Colonic mucosa (tissue), 4 donors: ENCODE measurements around the gene ZNF212. TPM values are rescaled to one million over a fixed set of nuclear protein-coding genes. Genes with fewer than 3 reads are reported as not detected.

Experiments
- DNase-seq: peaks from one replicate; pipeline ENCODE4 v3.0.0-alpha.2; 2020
- H3K27ac ChIP-seq: fragments of 200-600 bp; one replicate; pipeline ENCODE4 v1.8.0; 2021
- H3K27me3 ChIP-seq: fragments of 200-600 bp; one replicate; pipeline ENCODE4 v1.8.0; 2021
- H3K36me3 ChIP-seq: fragments of 200-600 bp; one replicate; pipeline ENCODE4 v1.8.0; 2021
- H3K4me1 ChIP-seq: fragments of 200-600 bp; one replicate; pipeline ENCODE4 v1.8.0; 2021; ENCODE audit warnings: mild to moderate bottlenecking
- H3K4me3 ChIP-seq: fragments of 200-600 bp; one replicate; pipeline ENCODE4 v1.8.0; 2021
- H3K9ac ChIP-seq, 2 donors: one replicate each; pipeline ENCODE4 v1.7.0; 2013; ENCODE audit warnings: control low read depth in 2 of 2, low read depth in 2 of 2, low read length in 2 of 2
- H3K9me3 ChIP-seq: fragments of 200-600 bp; one replicate; pipeline ENCODE4 v1.8.0; 2021
- CTCF ChIP-seq: fragments of 200-600 bp; IDR thresholded peaks from one replicate; pipeline ENCODE4 v1.8.0; 2022; ENCODE audit warnings: antibody characterized with exemption, mild to moderate bottlenecking
- intact Hi-C: fragments of 100-400 bp; cut with DNase I; formaldehyde crosslinking; loops from one replicate; pipeline ENCODE4 v1.14.1; 2022
- total RNA-seq, 2 donors: library from RNA; stranded (reverse); fragmentation: NEBNext Ultra II Directional in 1 of 2; extraction: Animal tissue kit (Norgen Biotek cat#: 25700) in 1 of 2; gene quantifications; one replicate each; pipeline ENCODE4 v1.2.1, GENCODE V29; 2021
- donor health status: healthy.
- donor health status: DM: no; HTN: no; CAD: no.
- donor health status: DM: no; HTN: no; CAD: no.

Gene ZNF212
- total RNA-seq, 2 donors from 2014 or later, result 9.8 to 10.4 TPM

- Histone ChIP-seq H3K4me1 (no peaks in the 10 kb centered on the region), H3K9ac (no peak overlapping the region), H3K4me3 (no peak overlapping the region), H3K27me3 (no peaks in the 10 kb centered on the region), H3K9me3 (no peaks in the 10 kb centered on the region), H3K27ac (no peak overlapping the region), H3K36me3 (peaks cover 13% of the 10 kb centered on the region)
- intact Hi-C loops, result no loop called here
- DNase-seq, result no peak
- no peak for TF ChIP-seq CTCF
These were observed 12.9 kb downstream of the ZNF212 start for GRCh38 chr7:149252378-149252777.

- intact Hi-C loops, result no loop called here
- TF ChIP-seq CTCF, result no peak
- Histone ChIP-seq H3K9me3 (no peaks in the 10 kb centered on the region), H3K36me3 (peaks cover 13% of the 10 kb centered on the region), H3K27ac (no peak overlapping the region), H3K27me3 (no peaks in the 10 kb centered on the region), H3K9ac (no peak overlapping the region), H3K4me3 (no peak overlapping the region), H3K4me1 (no peaks in the 10 kb centered on the region)
- DNase-seq, result no peak
These were observed 14.2 kb downstream of the ZNF212 start for GRCh38 chr7:149253665-149254064.

- H3K9ac ChIP-seq, result no peak overlapping the region
- intact Hi-C loops, result no loop called here
- H3K4me3 ChIP-seq, result no peak overlapping the region
- H3K4me1 ChIP-seq, result no peaks in the 10 kb centered on the region
- no peak overlapping the region for H3K27ac ChIP-seq
- no peak for TF ChIP-seq CTCF
- no peaks in the 10 kb centered on the region for H3K27me3 ChIP-seq
- DNase-seq, result no peak
- no peaks in the 10 kb centered on the region for H3K9me3 ChIP-seq
- peaks cover 13% of the 10 kb centered on the region for H3K36me3 ChIP-seq
These were observed 14.9 kb downstream of the ZNF212 start for GRCh38 chr7:149254181-149254858.

GRCh38 chr7:149255174-149255573 lies 15.7 kb downstream of the ZNF212 start:
- H3K27ac ChIP-seq, result no peak overlapping the region
- no peak overlapping the region for H3K4me3 ChIP-seq
- H3K27me3 ChIP-seq, result no peaks in the 10 kb centered on the region
- no peak overlapping the region for H3K9ac ChIP-seq
- no peak for TF ChIP-seq CTCF
- DNase-seq, result no peak
- no peaks in the 10 kb centered on the region for H3K4me1 ChIP-seq
- no peaks in the 10 kb centered on the region for H3K9me3 ChIP-seq
- H3K36me3 ChIP-seq, result peaks cover 13% of the 10 kb centered on the region
- intact Hi-C loops, result no loop called here

- Histone ChIP-seq H3K4me1 (no peaks in the 10 kb centered on the region), H3K27ac (no peak overlapping the region), H3K36me3 (peaks cover 13% of the 10 kb centered on the region), H3K9me3 (no peaks in the 10 kb centered on the region), H3K9ac (no peak overlapping the region), H3K4me3 (no peak overlapping the region), H3K27me3 (no peaks in the 10 kb centered on the region)
- no peak for DNase-seq
- TF ChIP-seq CTCF, result no peak
- intact Hi-C loops, result no loop called here
These were observed 17.1 kb downstream of the ZNF212 start for GRCh38 chr7:149256568-149256967.
